ENCODE results near the gene TMEM59L. TPM values are rescaled to one million over a fixed set of nuclear protein-coding genes. Genes with fewer than 3 reads are reported as not detected.

TMEM59L gene
- total and polyA plus RNA-seq, 2 donors (not counting 1 experiment from before 2014, with no cell fraction given): not detected

DNA sequence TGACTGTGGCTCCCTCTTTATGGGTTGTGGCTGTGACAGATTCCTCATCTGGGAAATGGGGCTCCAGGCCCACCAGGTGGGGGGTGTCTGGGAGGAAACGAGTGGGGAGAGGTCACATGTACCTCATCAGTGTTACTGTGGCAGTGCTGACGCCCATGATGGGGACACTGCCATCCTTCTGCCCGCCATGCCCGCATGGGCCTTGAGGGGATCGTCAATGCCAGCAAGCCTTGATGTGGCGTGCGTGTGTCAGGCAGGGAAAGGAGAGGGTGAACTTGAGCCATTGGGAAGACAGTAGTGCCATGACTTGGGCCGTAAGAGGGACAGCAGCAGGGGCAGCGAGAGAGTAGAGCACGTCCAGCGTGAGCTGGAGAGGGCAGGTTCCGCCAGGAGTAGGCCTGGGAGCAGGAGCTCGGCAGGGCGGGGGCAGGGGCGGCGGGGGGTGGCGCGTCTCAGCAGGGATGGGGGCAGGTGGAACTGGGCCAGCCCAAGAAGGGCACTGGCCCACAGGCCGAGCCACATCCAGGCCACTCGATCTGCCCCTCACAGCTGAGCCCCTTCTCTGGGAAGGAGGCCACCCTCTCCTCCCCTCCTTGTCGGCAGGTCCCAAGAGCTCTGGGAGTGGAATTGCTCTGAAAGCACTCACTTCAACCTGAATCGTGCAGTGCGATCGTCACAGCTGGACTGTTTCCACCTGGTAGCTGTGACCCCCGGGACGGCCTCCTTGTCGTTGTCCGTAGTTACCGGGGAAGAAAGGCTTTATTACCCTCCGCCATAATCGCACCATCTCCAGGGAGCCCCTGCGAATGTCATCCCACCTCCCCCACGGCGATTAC, 34.1 kb downstream of the TMEM59L start:
- ChIA-PET CTCF (no interaction called here), POLR2A (no interaction called here)
- no peaks in the 10 kb centered on the region for H3K9me3 Mint-ChIP-seq (ENCODE audit: insufficient read depth)
- no peak overlapping the region for H3K4me3 Mint-ChIP-seq
- Histone ChIP-seq H2AFZ (ENCODE audit: insufficient read depth, low read depth, low read length, poor library complexity, severe bottlenecking) (no peak overlapping the region), H3K4me2 (replicated peaks; ENCODE audit: low read depth, low read length, poor library complexity, severe bottlenecking) (no peak overlapping the region), H3K4me3 (ENCODE audit: control extremely low read depth in 1 of 5, extremely low read depth in 1 of 5, insufficient read depth in 1 of 5, low read depth in 2 of 5, low read length in 4 of 5) (no peak overlapping the region), H3K27me3 (replicated peaks in 1 of 4; ENCODE audit: control extremely low read depth in 1 of 4, control insufficient read depth in 3 of 4, insufficient read depth in 4 of 4, low read length in 3 of 4) (no peaks in the 10 kb centered on the region), H3K36me3 (replicated peaks in 1 of 2; ENCODE audit: control extremely low read depth in 1 of 2, control insufficient read depth in 1 of 2, extremely low read depth in 1 of 2, insufficient read depth in 2 of 2, low read length in 1 of 2) (no peaks in the 10 kb centered on the region), H4K20me1 (ENCODE audit: control insufficient read depth, insufficient read depth, low read length, poor library complexity, severe bottlenecking) (peaks cover 67% of the 10 kb centered on the region), H3K9me3 (ENCODE audit: control extremely low read depth in 1 of 3, control insufficient read depth in 2 of 3, insufficient read depth in 1 of 3, low read length in 2 of 3) (no peaks in the 10 kb centered on the region), H3K27ac (ENCODE audit: low read length in 2 of 2) (no peak overlapping the region), H3K4me1 (ENCODE audit: control insufficient read depth in 2 of 2, insufficient read depth in 2 of 2, low read length in 2 of 2) (peaks cover 31 to 32% of the 10 kb centered on the region in 2 donors), H3K79me2 (ENCODE audit: control insufficient read depth, insufficient read depth, low read length) (peaks cover 55% of the 10 kb centered on the region), H3K9ac (ENCODE audit: low read length) (no peak overlapping the region)
- WGBS (ENCODE audit: insufficient coverage): 97% methylated on average over 29 of the region's 34 CpGs
- TF ChIP-seq CTCF (IDR thresholded peaks at IDR 0.05) (no peak), EZH2 (IDR thresholded peaks at IDR 0.05; ENCODE audit: borderline replicate concordance, insufficient read depth, low read depth, low read length, poor library complexity, severe bottlenecking) (no peak)
- intact Hi-C loops (cut with micrococcal nuclease): no loop called here
- H3K27me3 Mint-ChIP-seq: no peaks in the 10 kb centered on the region
- DNase-seq: no peak
- no peak overlapping the region for H3K27ac Mint-ChIP-seq
- ATAC-seq (ENCODE audit: low read depth): no peak
- peaks cover 37% of the 10 kb centered on the region for H3K4me1 Mint-ChIP-seq

- Mint-ChIP-seq H3K4me1 (peaks cover 37% of the 10 kb centered on the region), H3K27ac (no peak overlapping the region), H3K4me3 (no peak overlapping the region), H3K27me3 (no peaks in the 10 kb centered on the region), H3K9me3 (ENCODE audit: insufficient read depth) (no peaks in the 10 kb centered on the region)
- H2AFZ ChIP-seq (ENCODE audit: insufficient read depth, low read depth, low read length, poor library complexity, severe bottlenecking): no peak overlapping the region
- ATAC-seq (ENCODE audit: low read depth) (no peak), DNase-seq (no peak)
- H3K9ac ChIP-seq (ENCODE audit: low read length): no peak overlapping the region
- ChIA-PET POLR2A (no interaction called here), CTCF (no interaction called here)
- no peak overlapping the region for H3K4me3 ChIP-seq (ENCODE audit: control extremely low read depth in 1 of 5, extremely low read depth in 1 of 5, insufficient read depth in 1 of 5, low read depth in 2 of 5, low read length in 4 of 5)
- intact Hi-C loops (cut with micrococcal nuclease): no loop called here
- H3K27me3 ChIP-seq (replicated peaks in 1 of 4; ENCODE audit: control extremely low read depth in 1 of 4, control insufficient read depth in 3 of 4, insufficient read depth in 4 of 4, low read length in 3 of 4): no peaks in the 10 kb centered on the region
- H3K79me2 ChIP-seq (ENCODE audit: control insufficient read depth, insufficient read depth, low read length): peaks cover 51% of the 10 kb centered on the region
- no peak overlapping the region for H3K4me2 ChIP-seq (replicated peaks; ENCODE audit: low read depth, low read length, poor library complexity, severe bottlenecking)
- peaks cover 31 to 32% of the 10 kb centered on the region in 2 donors for H3K4me1 ChIP-seq (ENCODE audit: control insufficient read depth in 2 of 2, insufficient read depth in 2 of 2, low read length in 2 of 2)
- TF ChIP-seq EZH2 (IDR thresholded peaks at IDR 0.05; ENCODE audit: borderline replicate concordance, insufficient read depth, low read depth, low read length, poor library complexity, severe bottlenecking) (no peak), CTCF (IDR thresholded peaks at IDR 0.05) (no peak)
- WGBS (ENCODE audit: insufficient coverage): 100% methylated on average over 1 of the region's 1 CpG
- no peak overlapping the region for H3K27ac ChIP-seq (ENCODE audit: low read length in 2 of 2)
- H4K20me1 ChIP-seq (ENCODE audit: control insufficient read depth, insufficient read depth, low read length, poor library complexity, severe bottlenecking): peaks cover 67% of the 10 kb centered on the region
- H3K36me3 ChIP-seq (replicated peaks in 1 of 2; ENCODE audit: control extremely low read depth in 1 of 2, control insufficient read depth in 1 of 2, extremely low read depth in 1 of 2, insufficient read depth in 2 of 2, low read length in 1 of 2): no peaks in the 10 kb centered on the region
- H3K9me3 ChIP-seq (ENCODE audit: control extremely low read depth in 1 of 3, control insufficient read depth in 2 of 3, insufficient read depth in 1 of 3, low read length in 2 of 3): no peaks in the 10 kb centered on the region
Measured at GRCh38 chr19:18647371-18647767, 34.7 kb downstream of the TMEM59L start.
